ENCODE measurements around the gene BTBD9. TPM values are rescaled to one million over a fixed set of nuclear protein-coding genes. Genes with fewer than 3 reads are reported as not detected.

BTBD9 gene
- total RNA-seq, 1 donor from 2014 or later: 10.3 TPM

- Histone ChIP-seq H3K9me3 (ENCODE audit: insufficient read depth, low read depth, low read length) (no peaks in the 10 kb centered on the region), H3K36me3 (ENCODE audit: insufficient read depth, low read length) (no peaks in the 10 kb centered on the region), H3K79me2 (ENCODE audit: insufficient read depth, low read length) (peaks cover 3% of the 10 kb centered on the region), H3K4me1 (ENCODE audit: insufficient read depth, low read length) (peaks cover 4% of the 10 kb centered on the region), H3K4me2 (ENCODE audit: low read length) (no peak overlapping the region), H4K20me1 (ENCODE audit: insufficient read depth, low read length) (peaks cover 52% of the 10 kb centered on the region), H3K9ac (ENCODE audit: low read length) (peak overlapping the region; percentile 31), H3K27ac (ENCODE audit: low read depth, low read length) (peak overlapping the region; percentile 40), H3K4me3 (ENCODE audit: insufficient read depth, low read depth, low read length) (no peak overlapping the region), H3K27me3 (ENCODE audit: insufficient read depth, low read length) (no peaks in the 10 kb centered on the region), H2AFZ (ENCODE audit: low read depth, low read length) (no peak overlapping the region)
- DNase-seq (ENCODE audit: low read depth): no peak
- Mint-ChIP-seq H3K36me3 (ENCODE audit: low read depth, unreplicated experiment) (peaks cover 16% of the 10 kb centered on the region), H3K4me1 (ENCODE audit: low read depth, unreplicated experiment) (peaks cover 13% of the 10 kb centered on the region), H3K4me3 (ENCODE audit: unreplicated experiment) (peak overlapping the region; percentile 56), H3K9me3 (ENCODE audit: unreplicated experiment) (no peaks in the 10 kb centered on the region), H3K27ac (ENCODE audit: unreplicated experiment) (peak overlapping the region; percentile 82), H3K27me3 (ENCODE audit: low read depth, unreplicated experiment) (no peaks in the 10 kb centered on the region)
- FAIRE-seq: no peak
- TF ChIP-seq EZH2 (IDR thresholded peaks at IDR 0.05; ENCODE audit: insufficient read depth, low read length): no peak
- TF ChIP-seq, protein P1, sequence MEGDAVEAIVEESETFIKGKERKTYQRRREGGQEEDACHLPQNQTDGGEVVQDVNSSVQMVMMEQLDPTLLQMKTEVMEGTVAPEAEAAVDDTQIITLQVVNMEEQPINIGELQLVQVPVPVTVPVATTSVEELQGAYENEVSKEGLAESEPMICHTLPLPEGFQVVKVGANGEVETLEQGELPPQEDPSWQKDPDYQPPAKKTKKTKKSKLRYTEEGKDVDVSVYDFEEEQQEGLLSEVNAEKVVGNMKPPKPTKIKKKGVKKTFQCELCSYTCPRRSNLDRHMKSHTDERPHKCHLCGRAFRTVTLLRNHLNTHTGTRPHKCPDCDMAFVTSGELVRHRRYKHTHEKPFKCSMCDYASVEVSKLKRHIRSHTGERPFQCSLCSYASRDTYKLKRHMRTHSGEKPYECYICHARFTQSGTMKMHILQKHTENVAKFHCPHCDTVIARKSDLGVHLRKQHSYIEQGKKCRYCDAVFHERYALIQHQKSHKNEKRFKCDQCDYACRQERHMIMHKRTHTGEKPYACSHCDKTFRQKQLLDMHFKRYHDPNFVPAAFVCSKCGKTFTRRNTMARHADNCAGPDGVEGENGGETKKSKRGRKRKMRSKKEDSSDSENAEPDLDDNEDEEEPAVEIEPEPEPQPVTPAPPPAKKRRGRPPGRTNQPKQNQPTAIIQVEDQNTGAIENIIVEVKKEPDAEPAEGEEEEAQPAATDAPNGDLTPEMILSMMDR (IDR thresholded peaks at IDR 0.05; ENCODE audit: insufficient read depth, low read depth, low read length): no peak
Measured at GRCh38 chr6:38155144-38155543, 484.6 kb downstream of the BTBD9 start.

DNA sequence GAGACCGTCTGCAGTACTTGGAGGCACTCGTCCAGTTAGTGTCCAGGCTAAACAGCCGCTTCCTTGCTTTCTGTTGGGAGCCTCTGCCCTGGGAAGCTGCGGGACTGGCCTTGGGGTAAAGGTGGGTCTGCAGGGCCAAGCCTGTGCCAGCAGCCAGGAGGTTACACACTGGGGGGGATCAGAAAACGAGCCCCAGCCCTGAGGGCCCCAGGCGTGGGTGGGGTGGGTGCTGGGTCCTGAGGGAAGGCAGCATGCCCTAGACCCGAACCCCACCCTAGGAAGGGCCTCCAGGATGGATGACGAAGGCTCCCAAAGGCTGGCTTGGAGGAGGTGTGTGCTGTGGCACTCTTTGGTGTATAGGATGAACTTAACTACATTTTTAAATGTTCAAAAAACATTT is 485.0 kb downstream of the BTBD9 start:
- no peak overlapping the region for H2AFZ ChIP-seq (ENCODE audit: low read depth, low read length)
- Mint-ChIP-seq H3K4me3 (ENCODE audit: unreplicated experiment) (peak overlapping the region; percentile 56), H3K27ac (ENCODE audit: unreplicated experiment) (no peak overlapping the region), H3K36me3 (ENCODE audit: low read depth, unreplicated experiment) (peaks cover 15% of the 10 kb centered on the region), H3K9me3 (ENCODE audit: unreplicated experiment) (no peaks in the 10 kb centered on the region), H3K4me1 (ENCODE audit: low read depth, unreplicated experiment) (peaks cover 13% of the 10 kb centered on the region), H3K27me3 (ENCODE audit: low read depth, unreplicated experiment) (no peaks in the 10 kb centered on the region)
- no peaks in the 10 kb centered on the region for H3K27me3 ChIP-seq (ENCODE audit: insufficient read depth, low read length)
- H3K9me3 ChIP-seq (ENCODE audit: insufficient read depth, low read depth, low read length): no peaks in the 10 kb centered on the region
- H3K9ac ChIP-seq (ENCODE audit: low read length): peak overlapping the region; percentile 23
- H3K79me2 ChIP-seq (ENCODE audit: insufficient read depth, low read length): peaks cover 3% of the 10 kb centered on the region
- H3K27ac ChIP-seq (ENCODE audit: low read depth, low read length): peak overlapping the region; percentile 40
- peaks cover 56% of the 10 kb centered on the region for H4K20me1 ChIP-seq (ENCODE audit: insufficient read depth, low read length)
- DNase-seq (ENCODE audit: low read depth): no peak
- FAIRE-seq: no peak
- peaks cover 4% of the 10 kb centered on the region for H3K4me1 ChIP-seq (ENCODE audit: insufficient read depth, low read length)
- H3K4me2 ChIP-seq (ENCODE audit: low read length): no peak overlapping the region
- TF ChIP-seq, protein P1 (IDR thresholded peaks at IDR 0.05; ENCODE audit: insufficient read depth, low read depth, low read length): no peak
- no peak for TF ChIP-seq EZH2 (IDR thresholded peaks at IDR 0.05; ENCODE audit: insufficient read depth, low read length)
- H3K4me3 ChIP-seq (ENCODE audit: insufficient read depth, low read depth, low read length): no peak overlapping the region
- H3K36me3 ChIP-seq (ENCODE audit: insufficient read depth, low read length): no peaks in the 10 kb centered on the region

DNA sequence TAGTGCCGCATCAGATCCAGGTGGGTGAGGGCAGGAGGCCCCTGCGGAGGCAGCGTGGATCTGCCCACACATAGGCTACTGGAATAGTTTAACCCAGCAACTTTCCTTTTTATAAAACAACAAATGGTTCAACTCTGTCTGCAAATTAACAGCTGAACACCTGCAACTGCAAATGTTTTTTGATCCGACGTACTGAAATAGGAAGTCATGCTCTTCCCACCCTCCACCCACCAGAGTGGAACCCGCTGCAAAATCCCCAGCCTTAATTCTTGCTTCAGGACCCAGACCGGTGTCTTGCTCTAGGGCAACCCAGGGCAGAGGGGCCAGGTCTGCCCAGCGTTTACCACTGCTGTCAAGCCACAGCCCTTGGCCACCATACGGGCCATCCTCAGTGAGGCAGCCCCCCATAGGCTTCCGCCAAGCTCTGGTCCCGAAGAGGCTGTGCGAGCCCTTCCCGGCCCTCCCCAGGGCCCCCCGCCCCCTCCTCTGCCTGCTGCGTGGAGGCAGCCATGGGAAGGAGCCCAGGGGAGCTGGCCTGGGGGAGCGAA is 485.9 kb downstream of the BTBD9 start:
- no peaks in the 10 kb centered on the region for H3K9me3 Mint-ChIP-seq (ENCODE audit: unreplicated experiment)
- no peak overlapping the region for H3K4me3 Mint-ChIP-seq (ENCODE audit: unreplicated experiment)
- Histone ChIP-seq H3K36me3 (ENCODE audit: insufficient read depth, low read length) (no peaks in the 10 kb centered on the region), H3K79me2 (ENCODE audit: insufficient read depth, low read length) (peaks cover 8% of the 10 kb centered on the region), H3K4me3 (ENCODE audit: insufficient read depth, low read depth, low read length) (no peak overlapping the region), H3K9me3 (ENCODE audit: insufficient read depth, low read depth, low read length) (no peaks in the 10 kb centered on the region), H4K20me1 (ENCODE audit: insufficient read depth, low read length) (peaks cover 64% of the 10 kb centered on the region), H3K27ac (ENCODE audit: low read depth, low read length) (no peak overlapping the region), H3K4me1 (ENCODE audit: insufficient read depth, low read length) (peaks cover 4% of the 10 kb centered on the region), H3K4me2 (ENCODE audit: low read length) (no peak overlapping the region), H3K9ac (ENCODE audit: low read length) (no peak overlapping the region), H2AFZ (ENCODE audit: low read depth, low read length) (no peak overlapping the region), H3K27me3 (ENCODE audit: insufficient read depth, low read length) (no peaks in the 10 kb centered on the region)
- no peaks in the 10 kb centered on the region for H3K27me3 Mint-ChIP-seq (ENCODE audit: low read depth, unreplicated experiment)
- H3K27ac Mint-ChIP-seq (ENCODE audit: unreplicated experiment): no peak overlapping the region
- no peak for DNase-seq (ENCODE audit: low read depth)
- peaks cover 13% of the 10 kb centered on the region for H3K4me1 Mint-ChIP-seq (ENCODE audit: low read depth, unreplicated experiment)
- TF ChIP-seq, protein P1 (IDR thresholded peaks at IDR 0.05; ENCODE audit: insufficient read depth, low read depth, low read length): no peak
- no peak for TF ChIP-seq EZH2 (IDR thresholded peaks at IDR 0.05; ENCODE audit: insufficient read depth, low read length)
- FAIRE-seq: no peak
- H3K36me3 Mint-ChIP-seq (ENCODE audit: low read depth, unreplicated experiment): peaks cover 20% of the 10 kb centered on the region
